Measurements from ENCODE around the gene DNASE1.

The DNASE1 gene

GRCh38 chr16:3664187-3664896 is 9.9 kb downstream of the DNASE1 start:
- no peaks in the 10 kb centered on the region for H3K9me3 ChIP-seq
- H3K4me3 ChIP-seq = no peak overlapping the region
- in situ Hi-C loops (cut with MboI; ENCODE audit: low sequenced_read_pairs) = no loop called here
- H3K4me1 ChIP-seq = no peaks in the 10 kb centered on the region
- H3K27me3 ChIP-seq (ENCODE audit: low read depth) = no peaks in the 10 kb centered on the region
- peaks cover 93% of the 10 kb centered on the region for H3K36me3 ChIP-seq (replicated peaks)
- no peak for DNase-seq (ENCODE audit: low spot score in 2 of 2)

- peaks cover 85% of the 10 kb centered on the region for H3K36me3 ChIP-seq (replicated peaks)
- H3K9me3 ChIP-seq = no peaks in the 10 kb centered on the region
- no peaks in the 10 kb centered on the region for H3K27me3 ChIP-seq (ENCODE audit: low read depth)
- DNase-seq (ENCODE audit: low spot score in 2 of 2) = no peak
- H3K4me1 ChIP-seq = no peaks in the 10 kb centered on the region
- in situ Hi-C loops (cut with MboI; ENCODE audit: low sequenced_read_pairs) = no loop called here
- no peak overlapping the region for H3K4me3 ChIP-seq
These were observed 11.0 kb downstream of the DNASE1 start for GRCh38 chr16:3665508-3665907.

GRCh38 chr16:3668626-3669025 is 14.1 kb downstream of the DNASE1 start:
- Histone ChIP-seq H3K4me1 (no peaks in the 10 kb centered on the region), H3K4me3 (no peak overlapping the region), H3K27me3 (ENCODE audit: low read depth) (no peaks in the 10 kb centered on the region), H3K36me3 (replicated peaks) (peaks cover 85% of the 10 kb centered on the region), H3K9me3 (no peaks in the 10 kb centered on the region)
- in situ Hi-C loops (cut with MboI; ENCODE audit: low sequenced_read_pairs) = no loop called here
- no peak for DNase-seq (ENCODE audit: low spot score in 2 of 2)

GRCh38 chr16:3669082-3669481 is 14.6 kb downstream of the DNASE1 start:
- in situ Hi-C loops (cut with MboI; ENCODE audit: low sequenced_read_pairs) = no loop called here
- DNase-seq (ENCODE audit: low spot score in 2 of 2) = no peak
- Histone ChIP-seq H3K9me3 (no peaks in the 10 kb centered on the region), H3K4me3 (no peak overlapping the region), H3K4me1 (no peaks in the 10 kb centered on the region), H3K27me3 (ENCODE audit: low read depth) (no peaks in the 10 kb centered on the region), H3K36me3 (replicated peaks) (peaks cover 85% of the 10 kb centered on the region)

GRCh38 chr16:3670711-3671110 is 16.2 kb downstream of the DNASE1 start:
- in situ Hi-C loops (cut with MboI; ENCODE audit: low sequenced_read_pairs) = no loop called here
- peaks cover 85% of the 10 kb centered on the region for H3K36me3 ChIP-seq (replicated peaks)
- no peaks in the 10 kb centered on the region for H3K27me3 ChIP-seq (ENCODE audit: low read depth)
- H3K9me3 ChIP-seq = no peaks in the 10 kb centered on the region
- H3K4me1 ChIP-seq = no peaks in the 10 kb centered on the region
- no peak for DNase-seq (ENCODE audit: low spot score in 2 of 2)
- H3K4me3 ChIP-seq = no peak overlapping the region

GRCh38 chr16:3671424-3671823 is 16.9 kb downstream of the DNASE1 start:
- no peak for DNase-seq (ENCODE audit: low spot score in 2 of 2)
- in situ Hi-C loops (cut with MboI; ENCODE audit: low sequenced_read_pairs) = no loop called here
- H3K9me3 ChIP-seq = no peaks in the 10 kb centered on the region
- no peaks in the 10 kb centered on the region for H3K4me1 ChIP-seq
- H3K4me3 ChIP-seq = no peak overlapping the region
- H3K27me3 ChIP-seq (ENCODE audit: low read depth) = no peaks in the 10 kb centered on the region
- peaks cover 85% of the 10 kb centered on the region for H3K36me3 ChIP-seq (replicated peaks)

- Histone ChIP-seq H3K27me3 (ENCODE audit: low read depth) (no peaks in the 10 kb centered on the region), H3K9me3 (no peaks in the 10 kb centered on the region), H3K36me3 (replicated peaks) (peaks cover 85% of the 10 kb centered on the region), H3K4me1 (no peaks in the 10 kb centered on the region), H3K4me3 (no peak overlapping the region)
- DNase-seq (ENCODE audit: low spot score in 2 of 2) = no peak
- in situ Hi-C loops (cut with MboI; ENCODE audit: low sequenced_read_pairs) = no loop called here
These were observed 18.1 kb downstream of the DNASE1 start for GRCh38 chr16:3672571-3673041.

GRCh38 chr16:3673201-3673600 is 18.7 kb downstream of the DNASE1 start:
- peaks cover 88% of the 10 kb centered on the region for H3K36me3 ChIP-seq (replicated peaks)

GRCh38 chr16:3673676-3674377 is 19.3 kb downstream of the DNASE1 start:
- Histone ChIP-seq H3K9me3 (no peaks in the 10 kb centered on the region), H3K4me1 (no peaks in the 10 kb centered on the region), H3K27me3 (ENCODE audit: low read depth) (no peaks in the 10 kb centered on the region), H3K36me3 (replicated peaks) (peaks cover 88% of the 10 kb centered on the region), H3K4me3 (no peak overlapping the region)
- no peak for DNase-seq (ENCODE audit: low spot score in 2 of 2)
- in situ Hi-C loops (cut with MboI; ENCODE audit: low sequenced_read_pairs) = no loop called here

More at GRCh38 chr16:3673201-3673600, 18.7 kb downstream of the DNASE1 start:
- Histone ChIP-seq H3K4me3 (no peak overlapping the region), H3K4me1 (no peaks in the 10 kb centered on the region), H3K27me3 (ENCODE audit: low read depth) (no peaks in the 10 kb centered on the region), H3K9me3 (no peaks in the 10 kb centered on the region)
- DNase-seq (ENCODE audit: low spot score in 2 of 2) = no peak
- in situ Hi-C loops (cut with MboI; ENCODE audit: low sequenced_read_pairs) = no loop called here

- peaks cover 90% of the 10 kb centered on the region for H3K36me3 ChIP-seq (replicated peaks)
- no peak for DNase-seq (ENCODE audit: low spot score in 2 of 2)
- no peaks in the 10 kb centered on the region for H3K27me3 ChIP-seq (ENCODE audit: low read depth)
- in situ Hi-C loops (cut with MboI; ENCODE audit: low sequenced_read_pairs) = no loop called here
- no peak overlapping the region for H3K4me3 ChIP-seq
- no peaks in the 10 kb centered on the region for H3K4me1 ChIP-seq
- H3K9me3 ChIP-seq = no peaks in the 10 kb centered on the region
These were observed 20.2 kb downstream of the DNASE1 start for GRCh38 chr16:3674513-3675295.

GRCh38 chr16:3675601-3676130 is 21.2 kb downstream of the DNASE1 start:
- Histone ChIP-seq H3K4me3 (no peak overlapping the region), H3K9me3 (no peaks in the 10 kb centered on the region), H3K27me3 (ENCODE audit: low read depth) (no peaks in the 10 kb centered on the region), H3K36me3 (replicated peaks) (peaks cover 94% of the 10 kb centered on the region), H3K4me1 (no peaks in the 10 kb centered on the region)
- in situ Hi-C loops (cut with MboI; ENCODE audit: low sequenced_read_pairs) = no loop called here
- DNase-seq (ENCODE audit: low spot score in 2 of 2) = no peak

- no peaks in the 10 kb centered on the region for H3K9me3 ChIP-seq
- no peaks in the 10 kb centered on the region for H3K27me3 ChIP-seq (ENCODE audit: low read depth)
- in situ Hi-C loops (cut with MboI; ENCODE audit: low sequenced_read_pairs) = no loop called here
- DNase-seq (ENCODE audit: low spot score in 2 of 2) = no peak
- H3K4me3 ChIP-seq = no peak overlapping the region
- peaks cover 94% of the 10 kb centered on the region for H3K36me3 ChIP-seq (replicated peaks)
- H3K4me1 ChIP-seq = no peaks in the 10 kb centered on the region
These were observed 23.5 kb downstream of the DNASE1 start for GRCh38 chr16:3677994-3678393.

- Histone ChIP-seq H3K4me3 (no peak overlapping the region), H3K9me3 (no peaks in the 10 kb centered on the region), H3K36me3 (replicated peaks) (peaks cover 96% of the 10 kb centered on the region), H3K4me1 (no peaks in the 10 kb centered on the region), H3K27me3 (ENCODE audit: low read depth) (no peaks in the 10 kb centered on the region)
- no peak for DNase-seq (ENCODE audit: low spot score in 2 of 2)
- in situ Hi-C loops (cut with MboI; ENCODE audit: low sequenced_read_pairs) = no loop called here
These were observed 26.7 kb downstream of the DNASE1 start for GRCh38 chr16:3681206-3681605.

Data from HAP-1 (cell line).